Activated CD8-positive, alpha-beta memory T cell treated with anti-CD3 and anti-CD28 coated beads for 48 hours (primary cell): Measurements from ENCODE around the gene VAPB.
"Not testable (repeated sequence)": the region's sequence is repeated elsewhere in the genome, so short reads cannot be mapped to it uniquely, and the experiment has no call there.

Experiments used
- DNase-seq, 3 experiments: peaks; one replicate each; pipeline ENCODE4 v3.0.0-alpha.2; 2020; ENCODE audit warnings: low read depth in 2 of 3, low spot score in 2 of 3

VAPB gene, protein sequence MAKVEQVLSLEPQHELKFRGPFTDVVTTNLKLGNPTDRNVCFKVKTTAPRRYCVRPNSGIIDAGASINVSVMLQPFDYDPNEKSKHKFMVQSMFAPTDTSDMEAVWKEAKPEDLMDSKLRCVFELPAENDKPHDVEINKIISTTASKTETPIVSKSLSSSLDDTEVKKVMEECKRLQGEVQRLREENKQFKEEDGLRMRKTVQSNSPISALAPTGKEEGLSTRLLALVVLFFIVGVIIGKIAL

GRCh38 chr20:58388882-58389323 lies at the start of gene VAPB:
Gene VAPB (plus strand): TSS chr20:58389229. CDS start chr20:58389460, 231 bp downstream.
- peak; percentile 91 to 96 (median 95) for DNase-seq

- DNase-seq = no peak
Observed at GRCh38 chr20:58339741-58340140, 49.3 kb upstream of the VAPB start.

- DNase-seq = no peak
Observed at GRCh38 chr20:58340151-58340550, 48.9 kb upstream of the VAPB start.

DNA sequence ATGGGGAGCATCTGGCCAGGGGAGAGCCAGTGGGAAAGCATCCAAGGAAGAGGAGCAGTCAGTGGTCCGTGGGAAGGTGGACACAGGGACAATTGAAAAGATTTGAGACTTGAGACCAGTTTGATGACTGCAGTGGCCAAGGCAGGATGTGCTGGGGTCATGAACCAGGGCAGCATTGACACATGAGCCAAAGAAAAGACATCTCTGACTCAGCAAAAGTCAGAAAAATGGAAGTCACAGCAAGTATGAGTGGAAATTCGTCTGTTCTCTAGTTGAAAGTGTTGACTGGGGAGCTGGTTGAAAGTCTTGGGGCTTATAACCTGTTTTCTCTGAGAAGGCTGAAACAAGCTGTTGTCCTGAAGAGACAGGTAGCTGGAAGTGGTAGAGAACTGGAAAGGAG lies 48.2 kb upstream of the VAPB start:
- no peak for DNase-seq

DNA sequence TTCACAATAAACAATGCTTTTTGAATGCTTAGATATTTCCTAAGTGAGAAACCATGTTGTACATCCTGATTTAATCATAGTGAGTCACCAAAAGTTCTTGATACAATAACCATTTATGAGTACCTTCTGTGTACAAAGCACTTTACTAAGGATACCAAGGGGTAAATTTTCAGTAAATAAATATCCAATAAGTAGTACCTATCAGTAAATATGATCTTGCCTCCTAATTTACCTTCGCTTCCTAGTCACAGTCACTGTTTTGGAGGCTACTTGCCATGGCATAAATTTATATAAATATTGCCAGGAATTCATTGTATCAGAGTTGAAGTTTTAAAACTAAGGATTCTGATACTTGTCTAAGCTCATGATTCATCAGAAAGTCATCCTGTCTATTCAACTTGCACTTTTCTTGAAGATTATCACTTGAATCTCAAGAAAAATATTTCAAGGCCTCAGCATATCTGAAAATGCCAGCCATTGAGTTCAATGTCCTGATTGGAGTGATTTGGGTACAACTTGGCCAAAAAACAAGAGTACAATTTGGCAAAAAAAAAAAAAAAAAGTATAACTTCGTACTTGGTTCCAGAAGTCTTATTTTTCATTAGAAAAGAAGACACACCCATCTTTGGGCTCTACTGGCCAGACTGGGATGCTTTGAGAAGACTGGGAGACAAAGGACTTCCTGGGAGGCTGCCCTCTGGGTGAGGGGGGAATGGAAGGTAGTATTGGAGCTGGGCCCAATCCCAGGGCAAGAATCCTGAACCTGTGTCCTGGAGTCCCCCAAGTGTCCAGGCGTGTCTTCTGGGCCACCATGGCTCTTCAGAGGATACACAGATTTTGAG lies 46.7 kb upstream of the VAPB start:
- DNase-seq = no peak

DNA sequence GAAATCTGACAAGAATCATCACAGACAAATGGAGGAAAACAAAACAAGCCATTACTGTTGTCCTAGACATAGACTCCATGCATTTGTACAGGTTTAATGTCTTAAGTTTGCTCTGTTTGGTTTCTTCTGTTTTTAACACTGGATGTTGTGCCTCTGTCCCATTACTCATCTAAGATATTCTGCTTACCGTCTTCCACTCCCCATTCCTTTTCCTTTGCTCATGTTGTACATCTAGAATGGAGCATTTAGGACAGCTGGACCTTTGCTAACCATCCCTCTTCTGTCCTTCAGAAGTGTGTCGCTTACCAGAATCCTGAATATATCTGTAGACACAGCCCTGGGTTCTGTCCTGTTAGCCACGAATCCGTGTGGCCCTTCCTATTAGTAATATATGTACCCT lies 44.3 kb upstream of the VAPB start:
- no peak for DNase-seq

DNA sequence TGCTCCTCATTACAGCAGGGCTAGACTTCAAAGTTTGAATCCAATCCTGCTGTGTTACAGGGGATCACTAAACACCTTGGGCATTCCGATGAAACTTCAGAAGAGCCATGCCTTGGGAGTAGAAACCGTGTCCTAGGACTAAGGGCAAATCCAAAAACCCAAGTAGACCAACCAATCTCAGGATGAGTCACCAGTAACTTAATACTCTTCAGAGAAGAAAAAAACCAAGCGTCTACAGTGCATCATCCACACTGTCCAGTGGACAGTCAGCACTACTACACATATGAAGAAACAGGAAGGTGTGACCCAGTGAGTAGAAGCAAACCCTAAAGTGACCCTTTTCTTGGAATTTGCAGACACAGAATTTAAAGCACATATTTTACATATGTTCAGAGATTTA lies 39.5 kb upstream of the VAPB start:
- DNase-seq = no peak

- no peak for DNase-seq
Observed at GRCh38 chr20:58352468-58352867, 36.6 kb upstream of the VAPB start.

DNA sequence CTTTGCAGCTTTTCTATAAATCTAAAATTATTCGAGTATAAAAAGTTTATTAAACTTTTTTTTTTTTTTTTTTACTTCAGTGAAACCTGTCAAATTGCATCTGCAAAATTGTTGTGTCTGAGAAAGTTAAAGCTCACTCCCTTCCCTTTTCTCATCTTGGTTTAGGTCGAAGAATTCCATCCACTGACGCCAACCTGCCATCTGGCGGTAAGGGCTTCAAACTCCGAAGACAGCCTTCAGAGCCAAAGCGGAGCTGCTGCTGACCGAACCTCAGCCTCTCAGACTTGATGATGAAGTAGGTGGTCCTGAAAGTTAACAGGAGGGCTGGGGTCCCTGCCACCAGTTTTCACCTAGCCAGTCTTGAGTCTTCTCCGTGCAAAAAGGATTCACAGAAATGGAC lies 29.6 kb upstream of the VAPB start:
- DNase-seq = no peak

DNA sequence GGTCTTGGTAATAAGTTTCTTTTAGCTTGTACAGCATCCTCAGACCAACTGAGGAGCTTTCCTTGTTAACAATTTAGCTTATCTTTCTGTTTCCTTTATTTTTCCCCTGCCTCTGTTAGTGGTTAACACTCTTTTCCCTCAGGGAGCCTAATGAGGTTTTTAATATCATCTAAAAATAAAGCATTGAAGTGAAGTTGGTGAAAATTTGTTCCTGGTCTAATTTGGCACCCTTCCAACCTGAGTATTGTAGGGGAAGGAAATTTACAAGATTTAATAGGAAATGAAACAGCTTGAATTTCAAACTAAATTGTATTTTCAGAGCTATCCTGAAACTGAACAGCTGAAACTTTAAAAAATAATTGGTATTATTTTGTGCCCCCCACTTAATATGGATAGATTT lies 28.1 kb upstream of the VAPB start:
- DNase-seq = no peak

GRCh38 chr20:58361481-58362205 lies 27.4 kb upstream of the VAPB start:
- no peak for DNase-seq

DNA sequence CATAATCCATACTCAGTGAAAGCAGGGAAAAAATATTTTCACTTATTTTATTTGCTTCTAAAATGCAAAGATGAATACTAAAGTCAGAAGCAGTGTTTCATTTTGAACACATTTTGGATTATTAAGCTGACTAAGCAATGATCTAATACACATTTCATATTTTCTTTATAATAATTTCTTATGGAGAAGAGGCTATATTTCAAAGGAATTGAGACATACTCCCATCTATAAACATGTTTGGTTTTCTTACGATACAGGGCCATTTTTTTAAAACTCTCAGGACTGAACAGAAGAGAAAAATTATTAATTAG lies 26.9 kb upstream of the VAPB start:
- no peak for DNase-seq

DNA sequence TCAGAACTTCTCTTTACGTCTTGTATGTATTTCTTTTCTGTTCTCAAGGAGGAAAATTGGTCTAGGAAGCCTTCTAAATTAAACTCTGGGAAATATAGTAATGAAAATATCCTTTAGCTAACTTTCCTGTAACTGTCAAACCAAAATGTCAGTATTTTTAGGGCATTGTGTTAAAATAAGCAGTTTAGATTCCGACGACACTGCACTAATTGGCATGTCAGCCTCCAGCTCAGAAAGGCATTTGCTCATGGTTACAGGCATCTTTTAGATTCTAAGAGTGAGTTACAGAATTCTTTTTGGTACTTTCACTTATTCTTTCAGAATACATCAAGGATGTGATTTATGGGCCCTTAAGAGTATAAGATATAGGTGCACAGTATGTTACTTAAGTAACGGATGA lies 26.1 kb upstream of the VAPB start:
- no peak for DNase-seq

DNA sequence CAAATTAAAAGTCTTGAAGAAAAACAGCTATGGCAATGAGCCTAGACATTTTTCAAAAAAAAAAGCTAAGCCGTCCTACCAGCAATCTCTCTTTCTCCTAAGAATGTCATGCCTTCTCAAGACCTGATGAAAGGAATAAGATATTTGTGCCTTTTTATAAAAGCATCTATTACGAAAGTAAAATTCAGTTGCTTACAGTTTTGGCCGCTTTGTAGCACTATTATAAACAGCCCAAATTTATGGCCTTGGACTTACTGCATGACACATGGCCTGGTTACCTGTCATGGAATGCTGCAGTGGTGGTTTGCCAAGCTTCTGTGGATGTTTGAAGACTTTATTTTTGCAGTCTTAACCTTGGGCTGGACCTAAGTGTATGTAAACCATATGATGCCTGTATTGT lies 22.2 kb upstream of the VAPB start:
- DNase-seq = no peak

- DNase-seq = no peak
Observed at GRCh38 chr20:58372806-58373205, 16.2 kb upstream of the VAPB start.

GRCh38 chr20:58373296-58373695 lies 15.7 kb upstream of the VAPB start:
- DNase-seq = not testable (repeated sequence)

GRCh38 chr20:58374027-58374850 lies 14.8 kb upstream of the VAPB start:
- DNase-seq = no peak

GRCh38 chr20:58374906-58375758 lies 13.9 kb upstream of the VAPB start:
- DNase-seq = no peak

- DNase-seq = no peak
Observed at GRCh38 chr20:58375759-58376352, 13.2 kb upstream of the VAPB start.

DNA sequence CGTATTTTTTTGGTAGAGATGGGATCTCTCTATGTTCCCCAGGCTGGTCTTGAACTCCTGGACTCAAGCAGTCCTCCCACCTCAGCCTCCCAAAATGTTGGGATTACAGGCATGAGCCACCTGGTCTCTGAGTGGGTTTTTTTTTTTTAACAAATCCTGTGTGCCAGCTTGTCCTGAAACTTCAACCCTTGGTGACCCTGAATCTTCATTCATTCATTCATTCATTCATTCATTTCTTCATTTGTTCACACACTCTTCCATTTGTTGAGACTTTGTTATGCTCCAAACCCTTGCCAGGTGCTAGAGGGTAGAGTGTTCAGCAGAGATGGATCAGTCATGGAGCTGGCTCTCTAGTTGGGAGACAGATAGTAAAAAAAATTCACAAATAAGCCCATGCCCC lies 12.0 kb upstream of the VAPB start:
- no peak for DNase-seq
